BLaER1 treated with 17β-estradiol and CSF1 and Interleukin-3, amounts not matched to agents 10 nM and 100 nM (cell line): ENCODE results near the gene DOCK4.

Source experiments
- H3K27ac ChIP-seq, 11 experiments: shearing (Covaris generic); formaldehyde crosslinking; 2 replicates each; pipeline ENCODE4 v1.8.1; 2022
- H3K27me3 ChIP-seq, 11 experiments: shearing (Covaris generic); formaldehyde crosslinking; 2 replicates each; pipeline ENCODE4 v1.8.1; 2022
- H3K36me3 ChIP-seq, 11 experiments: shearing (Covaris generic); formaldehyde crosslinking; 2 replicates each; pipeline ENCODE4 v1.8.1; 2022
- H3K4me1 ChIP-seq, 10 experiments: shearing (Covaris generic); formaldehyde crosslinking; 2 replicates each; pipeline ENCODE4 v1.8.1; 2022
- H3K4me2 ChIP-seq, 11 experiments: shearing (Covaris generic); formaldehyde crosslinking; 2 replicates each; pipeline ENCODE4 v1.8.1; 2022
- H3K4me3 ChIP-seq, 10 experiments: shearing (Covaris generic); formaldehyde crosslinking; 2 replicates each; pipeline ENCODE4 v1.8.1; 2022
- H3K9ac ChIP-seq, 11 experiments: shearing (Covaris generic); formaldehyde crosslinking; 2 replicates each; pipeline ENCODE4 v1.8.1; 2022
- H3K9me3 ChIP-seq, 11 experiments: shearing (Covaris generic); formaldehyde crosslinking; replicated peaks in 1 of 11; 2 replicates each; pipeline ENCODE4 v1.8.1; 2022
- H4K20me1 ChIP-seq, 11 experiments: shearing (Covaris generic); formaldehyde crosslinking; 2 replicates each; pipeline ENCODE4 v1.8.1; 2022
- Cebpa-rat ChIP-seq, 11 experiments: shearing (Covaris generic); IDR thresholded peaks; 2 replicates each; pipeline ENCODE4 v1.8.1; 2022

DOCK4 gene

GRCh38 chr7:111765751-111766643 is 440.2 kb downstream of the DOCK4 start:
- Histone ChIP-seq H3K9ac (no peak overlapping the region), H3K36me3 (peaks cover 0 to 100% (median 12%) of the 10 kb centered on the region in 11 experiments; a peak in 12 of 22 replicates), H3K4me3 (no peak overlapping the region), H3K27me3 (no peaks in the 10 kb centered on the region), H3K27ac (no peak overlapping the region), H3K4me2 (no peak overlapping the region), H3K4me1 (peaks cover 0 to 10% (median 0%) of the 10 kb centered on the region in 10 experiments; a peak in 1 of 20 replicates), H3K9me3 (no peaks in the 10 kb centered on the region), H4K20me1 (peaks cover 0 to 10% (median 0%) of the 10 kb centered on the region in 11 experiments; a peak in 1 of 22 replicates)
- no peak for TF ChIP-seq Cebpa-rat (IDR thresholded peaks at IDR 0.05)

GRCh38 chr7:111763221-111763801 is 442.9 kb downstream of the DOCK4 start:
- Histone ChIP-seq H3K27ac (no peak overlapping the region; a peak in 1 of 22 replicates), H3K4me1 (peaks cover 0 to 10% (median 0%) of the 10 kb centered on the region in 10 experiments; a peak in 1 of 20 replicates), H3K4me2 (no peak overlapping the region), H3K36me3 (peaks cover 0 to 100% (median 22%) of the 10 kb centered on the region in 11 experiments; a peak in 14 of 22 replicates), H3K27me3 (no peaks in the 10 kb centered on the region), H4K20me1 (peaks cover 0 to 15% (median 0%) of the 10 kb centered on the region in 11 experiments; a peak in 1 of 22 replicates), H3K4me3 (no peak overlapping the region), H3K9me3 (no peaks in the 10 kb centered on the region), H3K9ac (no peak overlapping the region; a peak in 1 of 22 replicates)
- no peak for TF ChIP-seq Cebpa-rat (IDR thresholded peaks at IDR 0.05)

GRCh38 chr7:111762799-111763198 is 443.4 kb downstream of the DOCK4 start:
- Histone ChIP-seq H3K4me2 (no peak overlapping the region), H4K20me1 (peaks cover 0 to 15% (median 0%) of the 10 kb centered on the region in 11 experiments; a peak in 1 of 22 replicates), H3K27ac (no peak overlapping the region; a peak in 1 of 22 replicates), H3K9ac (no peak overlapping the region; a peak in 1 of 22 replicates), H3K9me3 (no peaks in the 10 kb centered on the region), H3K27me3 (no peaks in the 10 kb centered on the region), H3K36me3 (peaks cover 0 to 100% (median 27%) of the 10 kb centered on the region in 11 experiments; a peak in 14 of 22 replicates), H3K4me3 (no peak overlapping the region), H3K4me1 (peaks cover 0 to 10% (median 0%) of the 10 kb centered on the region in 10 experiments; a peak in 1 of 20 replicates)
- TF ChIP-seq Cebpa-rat (IDR thresholded peaks at IDR 0.05) = no peak

GRCh38 chr7:111762211-111762610 is 444.0 kb downstream of the DOCK4 start:
- Histone ChIP-seq H3K4me2 (no peak overlapping the region), H3K9me3 (no peaks in the 10 kb centered on the region), H3K4me1 (peaks cover 0 to 10% (median 0%) of the 10 kb centered on the region in 10 experiments; a peak in 1 of 20 replicates), H3K36me3 (peaks cover 0 to 100% (median 28%) of the 10 kb centered on the region in 11 experiments; a peak in 14 of 22 replicates), H3K27me3 (no peaks in the 10 kb centered on the region), H3K4me3 (no peak overlapping the region), H3K9ac (no peak overlapping the region), H4K20me1 (peaks cover 0 to 12% (median 0%) of the 10 kb centered on the region in 11 experiments; a peak in 1 of 22 replicates), H3K27ac (no peak overlapping the region; a peak in 1 of 22 replicates)
- TF ChIP-seq Cebpa-rat (IDR thresholded peaks at IDR 0.05) = no peak

- Histone ChIP-seq H3K4me2 (no peak overlapping the region), H3K9me3 (no peaks in the 10 kb centered on the region), H3K27ac (no peak overlapping the region), H3K4me3 (no peak overlapping the region), H3K4me1 (peaks cover 0 to 10% (median 0%) of the 10 kb centered on the region in 10 experiments; a peak in 1 of 20 replicates), H3K36me3 (peaks cover 0 to 100% (median 28%) of the 10 kb centered on the region in 11 experiments; a peak in 14 of 22 replicates), H4K20me1 (peaks cover 0 to 16% (median 0%) of the 10 kb centered on the region in 11 experiments; a peak in 2 of 22 replicates), H3K9ac (no peak overlapping the region), H3K27me3 (no peaks in the 10 kb centered on the region)
- no peak for TF ChIP-seq Cebpa-rat (IDR thresholded peaks at IDR 0.05)
Observed at GRCh38 chr7:111760043-111760442, 446.2 kb downstream of the DOCK4 start.

- H4K20me1 ChIP-seq = peaks cover 0 to 27% (median 0%) of the 10 kb centered on the region in 11 experiments; a peak in 3 of 22 replicates
- H3K36me3 ChIP-seq = peaks cover 0 to 100% (median 28%) of the 10 kb centered on the region in 11 experiments; a peak in 14 of 22 replicates
- H3K9me3 ChIP-seq = no peaks in the 10 kb centered on the region
- peaks cover 0 to 10% (median 0%) of the 10 kb centered on the region in 10 experiments; a peak in 1 of 20 replicates for H3K4me1 ChIP-seq
- H3K4me2 ChIP-seq = no peak overlapping the region
- TF ChIP-seq Cebpa-rat (IDR thresholded peaks at IDR 0.05) = no peak
- no peaks in the 10 kb centered on the region for H3K27me3 ChIP-seq
- H3K27ac ChIP-seq = no peak overlapping the region
- H3K4me3 ChIP-seq = no peak overlapping the region
- H3K9ac ChIP-seq = no peak overlapping the region
Observed at GRCh38 chr7:111758332-111758731, 447.9 kb downstream of the DOCK4 start.

- no peak overlapping the region for H3K4me2 ChIP-seq
- H4K20me1 ChIP-seq = peaks cover 0 to 29% (median 0%) of the 10 kb centered on the region in 11 experiments; a peak in 3 of 22 replicates
- H3K9ac ChIP-seq = no peak overlapping the region
- peaks cover 0 to 100% (median 28%) of the 10 kb centered on the region in 11 experiments; a peak in 14 of 22 replicates for H3K36me3 ChIP-seq
- H3K27ac ChIP-seq = no peak overlapping the region
- no peak for TF ChIP-seq Cebpa-rat (IDR thresholded peaks at IDR 0.05)
- no peaks in the 10 kb centered on the region for H3K27me3 ChIP-seq
- no peaks in the 10 kb centered on the region for H3K9me3 ChIP-seq
- H3K4me1 ChIP-seq = no peaks in the 10 kb centered on the region
- no peak overlapping the region for H3K4me3 ChIP-seq
Observed at GRCh38 chr7:111756687-111757178, 449.5 kb downstream of the DOCK4 start.

- Histone ChIP-seq H3K4me2 (no peak overlapping the region), H3K27me3 (no peaks in the 10 kb centered on the region), H3K36me3 (peaks cover 0 to 100% (median 27%) of the 10 kb centered on the region in 11 experiments; a peak in 14 of 22 replicates), H4K20me1 (peaks cover 0 to 31% (median 0%) of the 10 kb centered on the region in 11 experiments; a peak in 3 of 22 replicates), H3K27ac (no peak overlapping the region), H3K4me1 (no peaks in the 10 kb centered on the region), H3K9me3 (peaks cover 0 to 5% (median 0%) of the 10 kb centered on the region in 11 experiments; a peak in 4 of 22 replicates), H3K4me3 (no peak overlapping the region), H3K9ac (no peak overlapping the region)
- TF ChIP-seq Cebpa-rat (IDR thresholded peaks at IDR 0.05) = no peak
Observed at GRCh38 chr7:111755383-111755782, 450.8 kb downstream of the DOCK4 start.
